B cell (primary cell): Measurements from ENCODE around the gene ARRDC5.
"Not testable (repeated sequence)": the region's sequence is repeated elsewhere in the genome, so short reads cannot be mapped to it uniquely, and the experiment has no call there.

Experiments
- CTCF ChIP-seq: fragments of 200-600 bp; IDR thresholded peaks from one replicate; pipeline ENCODE4 v1.8.0; 2022; ENCODE audit warnings: antibody characterized with exemption, mild to moderate bottlenecking
- EZH2 ChIP-seq: IDR thresholded peaks from 2 replicates; pipeline ENCODE4 v1.6.1; 2012; ENCODE audit warnings: borderline replicate concordance, low read depth, mild to moderate bottlenecking, moderate library complexity, low read length; ENCODE audit not compliant: insufficient read depth, poor library complexity, severe bottlenecking

GRCh38 chr19:4853506-4853905 is 49.2 kb downstream of the ARRDC5 start:
- TF ChIP-seq CTCF, EZH2: not testable (repeated sequence)
